ENCODE results near the gene PSTPIP2. TPM values are rescaled to one million over a fixed set of nuclear protein-coding genes. Genes with fewer than 3 reads are reported as not detected.

The PSTPIP2 gene
- total RNA-seq, 4 donors from 2014 or later, result 1.9 to 4.3 (median 2.9) TPM

- Histone ChIP-seq H3K4me3 (replicated peaks in 1 of 3) (peak overlapping the region in 2 of 3 donors; percentile 30 to 71), H3K27me3 (no peaks in the 10 kb centered on the region), H3K27ac (no peak overlapping the region), H3K4me1 (peaks cover 6 to 29% of the 10 kb centered on the region in 2 donors), H3K36me3 (no peaks in the 10 kb centered on the region), H3K9me3 (no peaks in the 10 kb centered on the region)
- no peak for DNase-seq
- intact Hi-C loops (cut with DNase I), result loop anchor here (10.0 kb wide), 2 partner anchors 106 to 386 kb away; partner anchors contain the start of gene EPG5
- WGBS, 2 donors, result 34 to 48% methylated on average over 13 of the region's 13 CpGs
- TF ChIP-seq POLR2A (IDR thresholded peaks at IDR 0.05) (no peak), CTCF (IDR thresholded peaks at IDR 0.05) (no peak)
Observed at GRCh38 chr18:46070815-46071652, 1.0 kb downstream of the PSTPIP2 start.

GRCh38 chr18:46070232-46070631 is 1.8 kb downstream of the PSTPIP2 start:
- Histone ChIP-seq H3K27ac (no peak overlapping the region), H3K4me3 (replicated peaks in 1 of 3) (no peak overlapping the region), H3K4me1 (peaks cover 6 to 29% of the 10 kb centered on the region in 2 donors), H3K36me3 (no peaks in the 10 kb centered on the region), H3K27me3 (no peaks in the 10 kb centered on the region), H3K9me3 (no peaks in the 10 kb centered on the region)
- 83 to 92% methylated on average over 6 of the region's 6 CpGs for WGBS, 2 donors
- intact Hi-C loops (cut with DNase I), result loop anchor here (10.0 kb wide), 2 partner anchors 105 to 385 kb away; partner anchors contain the start of gene EPG5
- TF ChIP-seq CTCF (IDR thresholded peaks at IDR 0.05) (no peak), POLR2A (IDR thresholded peaks at IDR 0.05) (no peak)
- DNase-seq, result no peak

- Histone ChIP-seq H3K9me3 (no peaks in the 10 kb centered on the region), H3K36me3 (no peaks in the 10 kb centered on the region), H3K4me1 (peaks cover 6 to 29% of the 10 kb centered on the region in 2 donors), H3K27ac (no peak overlapping the region), H3K4me3 (replicated peaks in 1 of 3) (no peak overlapping the region), H3K27me3 (no peaks in the 10 kb centered on the region)
- TF ChIP-seq POLR2A (IDR thresholded peaks at IDR 0.05), result no peak
- TF ChIP-seq CTCF (IDR thresholded peaks at IDR 0.05), result no peak
- WGBS, 2 donors, result 84 to 90% methylated on average over 4 of the region's 4 CpGs
- intact Hi-C loops (cut with DNase I), result no loop called here
- no peak for DNase-seq
Observed at GRCh38 chr18:46069524-46069923, 2.5 kb downstream of the PSTPIP2 start.

GRCh38 chr18:46068763-46069162 is 3.3 kb downstream of the PSTPIP2 start:
- intact Hi-C loops (cut with DNase I), result no loop called here
- Histone ChIP-seq H3K36me3 (no peaks in the 10 kb centered on the region), H3K4me1 (peaks cover 6 to 29% of the 10 kb centered on the region in 2 donors), H3K9me3 (no peaks in the 10 kb centered on the region), H3K4me3 (replicated peaks in 1 of 3) (no peak overlapping the region), H3K27ac (no peak overlapping the region), H3K27me3 (no peaks in the 10 kb centered on the region)
- no peak for TF ChIP-seq CTCF (IDR thresholded peaks at IDR 0.05)
- no peak for TF ChIP-seq POLR2A (IDR thresholded peaks at IDR 0.05)
- no peak for DNase-seq
- WGBS, 2 donors, result 56 to 71% methylated on average over 1 of the region's 1 CpG

GRCh38 chr18:46067438-46068007 is 4.5 kb downstream of the PSTPIP2 start:
- WGBS, 2 donors, result 81 to 90% methylated on average over 5 of the region's 5 CpGs
- DNase-seq, result no peak
- H3K36me3 ChIP-seq, result no peaks in the 10 kb centered on the region
- H3K27me3 ChIP-seq, result no peaks in the 10 kb centered on the region
- peaks cover 4 to 17% of the 10 kb centered on the region in 2 donors for H3K4me1 ChIP-seq
- no peak overlapping the region for H3K27ac ChIP-seq
- intact Hi-C loops (cut with DNase I), result no loop called here
- no peak overlapping the region for H3K4me3 ChIP-seq (replicated peaks in 1 of 3)
- TF ChIP-seq CTCF (IDR thresholded peaks at IDR 0.05), result no peak
- TF ChIP-seq POLR2A (IDR thresholded peaks at IDR 0.05), result no peak
- H3K9me3 ChIP-seq, result no peaks in the 10 kb centered on the region
